GM10266 (cell line): ENCODE results near the gene SCEL.

Experiments
- DNase-seq: peaks from one replicate; pipeline ENCODE4 v3.0.0; 2012; ENCODE audit errors: extremely low spot score
- CTCF ChIP-seq: IDR thresholded peaks from 2 replicates; pipeline ENCODE4 v1.5.1; 2012; ENCODE audit warnings: mild to moderate bottlenecking, low read depth; ENCODE audit not compliant: control insufficient read depth, insufficient read depth; ENCODE audit errors: missing control alignments

The SCEL gene

GRCh38 chr13:77521194-77521593 is 14.3 kb upstream of the SCEL start:
- no peak for TF ChIP-seq CTCF
- DNase-seq, result no peak

GRCh38 chr13:77521595-77522367 is 13.7 kb upstream of the SCEL start:
- no peak for DNase-seq
- TF ChIP-seq CTCF, result no peak

GRCh38 chr13:77522444-77522843 is 13.1 kb upstream of the SCEL start:
- no peak for DNase-seq

GRCh38 chr13:77523386-77523785 is 12.1 kb upstream of the SCEL start:
- TF ChIP-seq CTCF, result no peak
- no peak for DNase-seq

More at GRCh38 chr13:77522444-77522843, 13.1 kb upstream of the SCEL start:
- no peak for TF ChIP-seq CTCF

GRCh38 chr13:77523834-77524728 is 11.4 kb upstream of the SCEL start:
- no peak for DNase-seq
- no peak for TF ChIP-seq CTCF

- TF ChIP-seq CTCF, result no peak
These were observed 7.1 kb upstream of the SCEL start for GRCh38 chr13:77528414-77528813.

More at GRCh38 chr13:77528414-77528813, 7.1 kb upstream of the SCEL start:
- DNase-seq, result no peak
